Measurements from ENCODE around the gene PPP2R3A.
"Not testable (repeated sequence)": the region's sequence is repeated elsewhere in the genome, so short reads cannot be mapped to it uniquely, and the experiment has no call there.

Gene PPP2R3A

GRCh38 chr3:136189043-136189442 lies 223.5 kb downstream of the PPP2R3A start:
- Histone ChIP-seq H3K9me3 (ENCODE audit: insufficient read depth, low read length) (no peaks in the 10 kb centered on the region), H3K9ac (ENCODE audit: low read length) (no peak overlapping the region)

GRCh38 chr3:136189859-136190617 lies 224.5 kb downstream of the PPP2R3A start:
- no peak overlapping the region for H3K4me2 ChIP-seq (ENCODE audit: low read length)

More at GRCh38 chr3:136189043-136189442, 223.5 kb downstream of the PPP2R3A start:
- Histone ChIP-seq H3K4me3 (ENCODE audit: low read length) (no peak overlapping the region), H3K4me2 (ENCODE audit: low read length) (no peak overlapping the region), H3K27ac (ENCODE audit: low read length) (no peak overlapping the region), H3K79me2 (ENCODE audit: low read length) (peaks cover 100% of the 10 kb centered on the region), H2AFZ (ENCODE audit: low read depth, low read length) (no peak overlapping the region), H3K36me3 (replicated peaks; ENCODE audit: low read depth, low read length) (peaks cover 30% of the 10 kb centered on the region), H3K4me1 (ENCODE audit: low read length) (peaks cover 16% of the 10 kb centered on the region), H4K20me1 (ENCODE audit: insufficient read depth, low read length) (peaks cover 99% of the 10 kb centered on the region), H3K27me3 (ENCODE audit: low read depth, low read length) (no peaks in the 10 kb centered on the region)
- TF ChIP-seq CTCF (IDR thresholded peaks at IDR 0.05; ENCODE audit: low read depth, low read length): no peak
- no peak for TF ChIP-seq EZH2phosphoT487 (IDR thresholded peaks at IDR 0.05; ENCODE audit: low read depth)

GRCh38 chr3:136192195-136192594 lies 226.7 kb downstream of the PPP2R3A start:
- peak overlapping the region; percentile 87 for H3K9ac ChIP-seq (ENCODE audit: low read length)
- not testable (repeated sequence) for H2AFZ ChIP-seq (ENCODE audit: low read depth, low read length); H3K27ac ChIP-seq (ENCODE audit: low read length); H3K9me3 ChIP-seq (ENCODE audit: insufficient read depth, low read length); H3K27me3 ChIP-seq (ENCODE audit: low read depth, low read length)
- peaks cover 79% of the 10 kb centered on the region for H4K20me1 ChIP-seq (ENCODE audit: insufficient read depth, low read length)
- H3K4me3 ChIP-seq (ENCODE audit: low read length): peak overlapping the region; percentile 92
- peaks cover 88% of the 10 kb centered on the region for H3K79me2 ChIP-seq (ENCODE audit: low read length)
- peak overlapping the region; percentile 91 for H3K4me2 ChIP-seq (ENCODE audit: low read length)
- H3K4me1 ChIP-seq (ENCODE audit: low read length): peaks cover 17% of the 10 kb centered on the region
- peaks cover 35% of the 10 kb centered on the region for H3K36me3 ChIP-seq (replicated peaks; ENCODE audit: low read depth, low read length)

More at GRCh38 chr3:136189859-136190617, 224.5 kb downstream of the PPP2R3A start:
- Histone ChIP-seq H2AFZ (ENCODE audit: low read depth, low read length) (no peak overlapping the region), H3K4me3 (ENCODE audit: low read length) (no peak overlapping the region), H3K27ac (ENCODE audit: low read length) (no peak overlapping the region), H3K4me1 (ENCODE audit: low read length) (peaks cover 16% of the 10 kb centered on the region), H3K79me2 (ENCODE audit: low read length) (peaks cover 100% of the 10 kb centered on the region), H3K9ac (ENCODE audit: low read length) (no peak overlapping the region), H3K36me3 (replicated peaks; ENCODE audit: low read depth, low read length) (peaks cover 37% of the 10 kb centered on the region), H3K27me3 (ENCODE audit: low read depth, low read length) (no peaks in the 10 kb centered on the region), H3K9me3 (ENCODE audit: insufficient read depth, low read length) (no peaks in the 10 kb centered on the region), H4K20me1 (ENCODE audit: insufficient read depth, low read length) (peaks cover 99% of the 10 kb centered on the region)
- TF ChIP-seq CTCF (IDR thresholded peaks at IDR 0.05; ENCODE audit: low read depth, low read length) (no peak), EZH2phosphoT487 (IDR thresholded peaks at IDR 0.05; ENCODE audit: low read depth) (no peak)

GRCh38 chr3:136192831-136193230 lies 227.3 kb downstream of the PPP2R3A start:
- H3K36me3 ChIP-seq (replicated peaks; ENCODE audit: low read depth, low read length): peaks cover 35% of the 10 kb centered on the region
- peak overlapping the region; percentile 87 for H3K9ac ChIP-seq (ENCODE audit: low read length)
- no peak for TF ChIP-seq CTCF (IDR thresholded peaks at IDR 0.05; ENCODE audit: low read depth, low read length)
- no peak for TF ChIP-seq EZH2phosphoT487 (IDR thresholded peaks at IDR 0.05; ENCODE audit: low read depth)
- no peak overlapping the region for H3K27ac ChIP-seq (ENCODE audit: low read length)
- H3K4me2 ChIP-seq (ENCODE audit: low read length): peak overlapping the region; percentile 91
- H4K20me1 ChIP-seq (ENCODE audit: insufficient read depth, low read length): peaks cover 73% of the 10 kb centered on the region
- peak overlapping the region; percentile 92 for H3K4me3 ChIP-seq (ENCODE audit: low read length)
- H3K79me2 ChIP-seq (ENCODE audit: low read length): peaks cover 85% of the 10 kb centered on the region
- peaks cover 23% of the 10 kb centered on the region for H3K4me1 ChIP-seq (ENCODE audit: low read length)
- H3K27me3 ChIP-seq (ENCODE audit: low read depth, low read length): no peaks in the 10 kb centered on the region
- no peak overlapping the region for H2AFZ ChIP-seq (ENCODE audit: low read depth, low read length)
- no peaks in the 10 kb centered on the region for H3K9me3 ChIP-seq (ENCODE audit: insufficient read depth, low read length)
